SH-SY5Y (cell line): ENCODE results near the gene RAB5IF.

Experiments used
- GATA2 ChIP-seq: IDR thresholded peaks from 2 replicates; pipeline ENCODE4 v1.6.1; 2011; ENCODE audit warnings: mild to moderate bottlenecking, low read depth, low read length
- GATA3 ChIP-seq: IDR thresholded peaks from 2 replicates; pipeline ENCODE4 v1.6.1; 2011; ENCODE audit warnings: low read depth, mild to moderate bottlenecking, low read length, moderate library complexity

- TF ChIP-seq GATA3 (no peak), GATA2 (no peak)
These were observed 14.3 kb upstream of the RAB5IF start for GRCh38 chr20:36591281-36591680.
